Common myeloid progenitor, CD34-positive (primary cell): Measurements from ENCODE around the gene MSANTD2.

Experiments
- CTCF ChIA-PET: fragments of 350-600 bp; sonication (Branson Sonifier 250); formaldehyde crosslinking; loops from one replicate; lab custom pipeline; 2021; ENCODE audit warnings: antibody characterized with exemption; lab: Charles Lee
- POLR2A ChIA-PET: fragments of 350-600 bp; sonication (Branson Sonifier 250); formaldehyde crosslinking; loops from one replicate; lab custom pipeline; 2021; ENCODE audit warnings: antibody characterized with exemption; lab: Charles Lee
- DNase-seq, 3 donors: peaks; one replicate each; pipeline versions ENCODE4 v3.0.0 to v3.0.0-alpha.2; 2013
- H3K27ac ChIP-seq, 2 experiments: 1 replicate in 1 of 2; 2 replicates in 1 of 2; pipeline ENCODE4 v1.7.0; 2013; ENCODE audit warnings: inconsistent platforms in 2 of 2, low read length in 2 of 2, mild to moderate bottlenecking in 2 of 2, low read depth in 1 of 2, moderate library complexity in 1 of 2; ENCODE audit not compliant: severe bottlenecking in 2 of 2, insufficient read depth in 1 of 2, poor library complexity in 1 of 2
- H3K27me3 ChIP-seq, 5 experiments: replicated peaks in 2 of 5; 1 replicate in 3 of 5; 2 replicates in 2 of 5; pipeline versions ENCODE4 v1.6.1 to v1.7.0; 2013; ENCODE audit warnings: low read length in 4 of 5, mild to moderate bottlenecking in 2 of 5, moderate library complexity in 2 of 5, inconsistent platforms in 1 of 5; ENCODE audit not compliant: insufficient read depth in 5 of 5, control insufficient read depth in 4 of 5
- H3K36me3 ChIP-seq, 4 experiments: 1 replicate in 2 of 4; 2 replicates in 2 of 4; pipeline versions ENCODE4 v1.6.1 to v1.7.0; 2013; ENCODE audit warnings: low read length in 3 of 4, control low read depth in 1 of 4, mild to moderate bottlenecking in 1 of 4; ENCODE audit not compliant: control insufficient read depth in 4 of 4, insufficient read depth in 4 of 4
- H3K4me1 ChIP-seq, 4 experiments: 1 replicate in 3 of 4; 2 replicates in 1 of 4; pipeline versions ENCODE4 v1.6.1 to v1.7.1; 2013; ENCODE audit warnings: low read length in 3 of 4, mild to moderate bottlenecking in 3 of 4, control low read depth in 1 of 4, inconsistent platforms in 1 of 4, moderate library complexity in 1 of 4; ENCODE audit not compliant: control insufficient read depth in 4 of 4, insufficient read depth in 4 of 4; ENCODE audit errors: control extremely low read depth in 1 of 4
- H3K4me3 ChIP-seq, 7 experiments: 1 replicate in 4 of 7; 2 replicates in 3 of 7; pipeline versions ENCODE4 v1.5.1 to v1.7.0; 2013; ENCODE audit warnings: mild to moderate bottlenecking in 7 of 7, low read length in 6 of 7, moderate library complexity in 6 of 7, inconsistent platforms in 2 of 7, low read depth in 2 of 7, control low read depth in 1 of 7; ENCODE audit not compliant: insufficient read depth in 4 of 7, control insufficient read depth in 1 of 7; ENCODE audit errors: extremely low read depth in 1 of 7
- H3K9me3 ChIP-seq, 5 experiments: 1 replicate in 4 of 5; 2 replicates in 1 of 5; pipeline versions ENCODE4 v1.6.1 to v1.7.1; 2013; ENCODE audit warnings: low read length in 4 of 5, mild to moderate bottlenecking in 2 of 5, inconsistent platforms in 1 of 5, low read depth in 1 of 5, moderate library complexity in 1 of 5; ENCODE audit not compliant: control insufficient read depth in 4 of 5, insufficient read depth in 2 of 5; ENCODE audit errors: control extremely low read depth in 1 of 5
- WGBS: methylation state at CpG from one replicate; pipeline ENCODE4 v1.1.5; 2013; ENCODE audit not compliant: insufficient coverage; 5-methylcytosine and 5-hydroxymethylcytosine counted together

MSANTD2 gene

DNA sequence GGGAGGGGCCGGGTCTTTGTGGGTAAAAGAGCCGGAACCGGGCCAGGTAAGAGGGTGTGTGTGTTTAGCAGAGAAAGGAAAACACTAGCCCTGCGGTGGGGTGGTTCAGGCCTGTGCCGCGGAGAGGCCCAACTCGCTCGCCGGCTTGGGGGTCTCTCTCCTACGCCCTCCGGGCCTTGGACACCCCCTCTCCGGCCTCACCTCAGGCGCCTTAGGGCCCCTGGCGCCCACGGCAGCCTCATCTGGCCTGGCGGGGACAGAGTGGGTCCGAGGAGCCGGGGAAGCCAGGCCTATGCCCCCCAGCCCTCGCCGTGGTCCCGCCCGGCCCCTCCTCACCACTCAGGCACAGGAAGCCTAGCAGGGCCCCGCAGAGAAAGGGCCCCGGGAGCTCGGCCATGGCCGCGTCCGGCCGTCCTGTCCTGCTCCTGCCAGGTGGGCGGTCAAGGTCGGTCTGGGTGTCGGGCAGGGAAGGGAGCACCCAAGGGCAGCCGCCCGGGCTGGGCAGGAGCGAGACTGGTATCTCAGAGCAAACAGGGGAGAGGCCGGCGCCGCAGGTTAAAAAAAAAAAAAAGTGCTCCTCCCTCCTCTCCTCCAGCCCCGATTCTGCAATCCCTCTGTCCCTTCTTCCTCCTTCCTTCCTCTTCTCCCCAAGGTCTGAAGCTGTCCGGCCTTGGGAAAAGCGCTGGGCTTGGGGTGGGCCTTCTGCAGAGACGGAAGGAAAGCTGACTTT lies 48.3 kb downstream of the MSANTD2 start, which contains the start of gene VSIG2:
Gene VSIG2, minus strand, starts transcription at position 515 of the 730 bp plus-strand sequence. Its CDS starts 118 bp downstream, at position 397.
- Histone ChIP-seq H3K27me3 (no peaks in the 10 kb centered on the region), H3K4me1 (peaks cover 0 to 27% (median 16%) of the 10 kb centered on the region in 4 experiments), H3K9me3 (no peaks in the 10 kb centered on the region), H3K27ac (no peak within 1 kb of the TSS), H3K36me3 (peaks cover 3 to 8% (median 7%) of the 10 kb centered on the region in 4 experiments), H3K4me3 (peak within 1 kb of the TSS in 1 of 7 experiments; percentile 34)
- ChIA-PET CTCF (interaction anchor here (1.0 to 14.9 kb wide), 6 partner anchors 9 to 95 kb away, joined by 3 to 205 read pairs (median 6); partner anchors contain the start of genes ESAM and NRGN), POLR2A (interaction anchor here (0.6 kb wide), 1 partner anchor 81 kb away, joined by 3 read pairs; no protein-coding TSS in a partner anchor)
- no peak for DNase-seq
- 87% methylated on average over 16 of the region's 42 CpGs for WGBS

DNA sequence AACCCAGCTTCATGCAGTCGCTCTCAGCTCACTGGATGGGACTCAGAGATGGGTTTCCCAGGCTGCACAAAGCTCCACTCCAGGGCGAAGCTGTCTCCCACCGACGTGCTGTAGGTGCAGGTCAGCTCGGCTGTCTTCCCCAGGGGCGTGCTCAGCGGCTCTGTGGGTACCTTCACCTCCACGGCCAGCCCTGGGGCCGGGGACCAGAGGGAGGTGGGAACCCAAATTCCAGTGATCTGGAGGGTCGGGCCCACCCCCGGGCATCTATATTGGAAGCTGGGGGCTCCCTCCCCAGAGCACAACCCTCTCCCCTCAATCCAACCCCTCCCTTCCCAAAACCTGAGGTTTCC lies 48.8 kb downstream of the MSANTD2 start:
- no peaks in the 10 kb centered on the region for H3K9me3 ChIP-seq
- ChIA-PET CTCF (interaction anchor here (1.3 to 16.4 kb wide), 4 partner anchors 6 to 82 kb away, joined by 3 to 205 read pairs (median 106); partner anchors contain the start of genes ESAM, NRGN and VSIG2), POLR2A (no interaction called here)
- H3K36me3 ChIP-seq: peaks cover 3 to 8% (median 7%) of the 10 kb centered on the region in 4 experiments
- 98% methylated on average over 7 of the region's 11 CpGs for WGBS
- H3K4me3 ChIP-seq: no peak overlapping the region
- H3K27ac ChIP-seq: no peak overlapping the region
- H3K27me3 ChIP-seq: no peaks in the 10 kb centered on the region
- no peak for DNase-seq
- H3K4me1 ChIP-seq: peaks cover 0 to 30% (median 18%) of the 10 kb centered on the region in 4 experiments

DNA sequence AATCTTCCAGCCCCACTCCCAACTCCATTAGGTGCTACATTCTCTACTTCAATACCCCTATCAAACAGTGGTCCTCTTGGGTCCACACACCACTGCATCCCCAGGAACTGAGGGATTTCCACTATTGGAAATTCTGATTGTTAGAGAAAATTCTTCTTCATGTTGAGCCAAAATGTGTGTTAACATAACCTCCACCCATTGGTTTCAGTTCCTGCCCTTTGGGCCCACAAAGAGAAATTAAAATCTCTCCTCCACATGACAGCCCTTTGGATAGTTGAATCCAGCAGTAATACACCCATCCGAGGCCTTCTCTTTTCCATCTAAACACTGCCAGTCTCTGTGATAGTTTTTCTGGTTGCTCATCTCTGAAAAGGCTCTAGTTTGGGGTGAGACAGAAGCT lies 50.3 kb downstream of the MSANTD2 start:
- H3K4me1 ChIP-seq: peaks cover 0 to 39% (median 21%) of the 10 kb centered on the region in 4 experiments
- H3K27ac ChIP-seq: no peak overlapping the region
- POLR2A ChIA-PET: no interaction called here
- WGBS: no CpG with 5 or more reads among the region's 1 CpG
- H3K27me3 ChIP-seq: no peaks in the 10 kb centered on the region
- H3K36me3 ChIP-seq: peaks cover 2 to 8% (median 7%) of the 10 kb centered on the region in 4 experiments
- CTCF ChIA-PET: interaction anchor here (16.4 kb wide), 1 partner anchor 8 kb away, joined by 205 read pairs; the partner anchor contains the start of genes ESAM and VSIG2
- DNase-seq: no peak
- no peaks in the 10 kb centered on the region for H3K9me3 ChIP-seq
- no peak overlapping the region for H3K4me3 ChIP-seq

DNA sequence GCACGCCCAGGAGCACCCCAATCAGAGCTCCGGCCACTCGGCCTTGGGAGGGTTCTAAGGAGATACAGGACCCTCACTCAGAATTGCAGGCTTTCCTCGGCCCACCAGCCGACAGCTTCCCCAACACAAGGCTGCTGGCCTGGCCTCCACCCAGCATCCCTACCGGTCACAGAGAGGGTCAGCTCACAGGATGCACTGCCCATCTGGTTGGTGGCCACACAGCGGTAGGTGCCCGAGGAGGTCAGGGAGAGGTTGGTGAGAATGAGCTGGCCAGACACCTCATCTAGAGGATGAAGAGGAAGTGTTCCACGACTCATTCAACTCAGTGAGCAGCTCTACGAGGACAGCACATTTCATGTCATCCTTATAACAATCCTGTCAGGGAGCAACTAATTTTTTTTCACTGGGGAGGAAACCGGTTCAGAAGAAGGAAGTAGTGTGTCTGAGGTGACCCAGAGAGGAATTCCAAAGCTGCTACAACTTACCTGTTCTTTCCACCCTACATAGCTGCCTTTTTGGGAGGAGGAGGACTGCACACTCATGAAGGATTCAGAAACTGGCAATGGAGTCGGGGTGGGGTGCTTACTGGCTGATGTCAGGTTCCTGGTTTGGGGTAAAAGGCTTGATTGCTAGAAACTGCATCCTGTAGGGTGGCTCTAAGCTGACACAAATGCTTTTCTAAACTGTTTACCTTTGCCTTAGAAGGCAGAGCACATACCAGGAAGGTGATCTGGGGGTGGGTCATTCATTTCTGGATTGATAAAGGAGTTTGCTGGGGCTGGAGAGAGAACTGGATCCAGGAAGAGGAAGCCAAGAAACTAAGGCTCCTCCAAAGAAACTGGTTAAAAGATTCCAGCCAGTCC lies 51.5 kb downstream of the MSANTD2 start:
- ChIA-PET CTCF (interaction anchor here (1.7 to 16.4 kb wide), 4 partner anchors 9 to 78 kb away, joined by 4 to 205 read pairs (median 22); partner anchors contain the start of genes ESAM and VSIG2), POLR2A (interaction anchor here (0.5 kb wide), 1 partner anchor 111 kb away, joined by 3 read pairs; no protein-coding TSS in a partner anchor)
- DNase-seq: no peak
- Histone ChIP-seq H3K9me3 (no peaks in the 10 kb centered on the region), H3K27ac (no peak overlapping the region), H3K4me3 (no peak overlapping the region), H3K4me1 (peaks cover 0 to 39% (median 19%) of the 10 kb centered on the region in 4 experiments), H3K27me3 (no peaks in the 10 kb centered on the region), H3K36me3 (peaks cover 0 to 5% (median 2%) of the 10 kb centered on the region in 4 experiments)
- WGBS: 71% methylated on average over 11 of the region's 12 CpGs

DNA sequence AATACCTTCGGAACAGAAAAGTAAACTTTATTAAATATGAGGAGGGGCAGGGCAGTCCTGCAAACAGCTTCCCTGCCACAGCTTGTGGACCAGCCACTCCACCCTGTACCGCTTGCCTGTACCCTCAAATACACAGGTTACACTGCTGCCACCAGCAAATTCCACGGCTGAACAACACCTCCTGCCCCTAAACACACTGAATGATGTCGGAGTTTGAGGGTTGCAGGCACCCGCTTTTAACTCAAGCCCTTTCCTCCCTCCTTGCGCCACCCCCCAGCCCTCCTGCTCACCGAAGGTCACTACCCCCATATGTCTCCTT lies 52.1 kb downstream of the MSANTD2 start:
- no peak for DNase-seq
- Histone ChIP-seq H3K9me3 (no peaks in the 10 kb centered on the region), H3K36me3 (peaks cover 0 to 5% (median 0%) of the 10 kb centered on the region in 4 experiments), H3K4me1 (peaks cover 0 to 36% (median 16%) of the 10 kb centered on the region in 4 experiments), H3K27ac (no peak overlapping the region), H3K27me3 (no peaks in the 10 kb centered on the region), H3K4me3 (no peak overlapping the region)
- CTCF ChIA-PET: interaction anchor here (1.4 to 16.4 kb wide), 5 partner anchors 10 to 108 kb away, joined by 3 to 205 read pairs (median 9); partner anchors contain the start of genes ESAM and VSIG2
- POLR2A ChIA-PET: interaction anchor here (0.5 kb wide), 1 partner anchor 111 kb away, joined by 3 read pairs; no protein-coding TSS in a partner anchor
- WGBS: 91% methylated on average over 5 of the region's 7 CpGs

DNA sequence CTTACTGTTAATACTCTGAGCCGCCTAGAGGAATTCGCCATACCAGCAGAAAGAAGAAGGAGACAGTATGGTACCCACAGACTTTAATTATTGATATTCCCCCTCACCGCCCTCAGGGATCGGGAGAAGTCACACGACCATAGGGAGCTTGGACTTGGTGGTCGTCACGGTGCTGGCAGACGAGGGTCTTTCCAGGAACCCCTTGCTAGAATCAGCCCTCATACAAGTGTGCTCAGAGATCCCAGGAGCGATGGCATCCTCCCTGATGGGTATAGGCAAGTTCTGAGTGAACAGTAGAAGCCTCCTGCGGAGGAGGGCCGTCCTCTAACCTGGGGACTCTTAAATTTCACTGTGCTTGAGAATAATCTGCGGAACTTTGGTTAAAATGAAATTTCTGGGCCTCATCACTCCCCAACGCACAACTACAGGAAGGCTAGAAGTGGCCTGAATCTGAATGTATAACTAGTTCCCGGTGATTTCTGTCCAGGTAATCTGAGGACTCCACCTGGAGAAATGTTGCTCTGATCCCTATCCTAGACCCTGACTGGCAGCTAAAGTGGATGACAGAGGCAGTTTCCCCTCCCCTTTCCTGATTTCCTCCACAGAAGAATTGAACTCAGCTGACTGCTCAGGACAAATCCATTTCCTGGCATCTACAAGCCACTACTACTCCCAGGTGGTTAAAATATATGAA lies 52.7 kb downstream of the MSANTD2 start:
- no peaks in the 10 kb centered on the region for H3K27me3 ChIP-seq
- ChIA-PET POLR2A (interaction anchor here (1.2 kb wide), 1 partner anchor 15 kb away, joined by 3 read pairs; the partner anchor contains the start of gene ESAM), CTCF (interaction anchor here (1.2 to 16.4 kb wide), 8 partner anchors 10 to 107 kb away, joined by 3 to 205 read pairs (median 5); partner anchors contain the start of genes ESAM and VSIG2)
- H3K9me3 ChIP-seq: no peaks in the 10 kb centered on the region
- H3K27ac ChIP-seq: no peak overlapping the region
- peaks cover 0 to 9% (median 0%) of the 10 kb centered on the region in 4 experiments for H3K36me3 ChIP-seq
- DNase-seq: no peak
- H3K4me1 ChIP-seq: peaks cover 0 to 31% (median 12%) of the 10 kb centered on the region in 4 experiments
- peak overlapping the region in 2 of 7 experiments; percentile 11 to 90 for H3K4me3 ChIP-seq
- 95% methylated on average over 14 of the region's 14 CpGs for WGBS
